ENCODE measurements around the gene POLR3GL. TPM values are rescaled to one million over a fixed set of nuclear protein-coding genes. Genes with fewer than 3 reads are reported as not detected.
A peak's percentile ranks its signal among the peaks of the same experiment; 100 is the strongest.

POLR3GL gene
- polyA plus RNA-seq, 3 donors, result 15.2 to 78.7 (median 46.4) TPM

DNA sequence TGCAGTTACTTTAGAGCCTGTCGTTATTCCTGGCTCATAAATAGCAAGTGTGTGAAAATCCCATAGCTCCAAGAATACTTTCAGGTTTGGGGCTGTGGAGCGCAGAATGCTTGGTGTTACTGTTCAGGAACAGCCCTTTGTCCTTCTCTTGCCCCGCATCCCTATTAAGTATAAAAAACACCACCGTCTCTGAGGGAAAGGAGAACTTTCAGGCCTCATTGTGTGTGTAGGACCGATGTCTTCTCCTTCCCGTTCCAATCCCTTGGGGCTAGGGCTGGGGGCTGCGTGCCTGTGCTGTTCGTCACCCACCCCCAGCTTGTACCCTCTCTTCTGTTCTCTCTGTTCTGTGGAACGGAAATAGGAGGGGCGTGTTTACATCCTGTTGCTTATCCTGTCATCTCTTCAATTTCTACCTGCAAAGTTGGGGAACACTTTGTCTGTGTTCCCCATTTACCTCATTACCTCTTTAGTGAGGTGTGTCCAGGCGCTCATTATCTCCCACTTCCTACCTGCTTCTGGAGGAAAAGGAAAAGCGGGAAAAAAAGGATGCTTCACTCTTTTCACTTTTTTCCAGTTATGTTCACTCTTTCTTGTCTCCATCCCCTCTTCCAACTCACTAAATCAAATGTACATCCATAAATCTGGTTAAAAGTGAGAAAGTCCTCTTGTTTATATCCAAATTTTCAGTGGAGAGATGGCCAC lies 32.7 kb downstream of the POLR3GL start:
- peak overlapping the region; percentile 57 for H3K27ac ChIP-seq (ENCODE audit: low read depth, low read length)
- WGBS, 3 donors, result 5 to 13% (median 5%) methylated on average over 12 of the region's 12 CpGs

DNA sequence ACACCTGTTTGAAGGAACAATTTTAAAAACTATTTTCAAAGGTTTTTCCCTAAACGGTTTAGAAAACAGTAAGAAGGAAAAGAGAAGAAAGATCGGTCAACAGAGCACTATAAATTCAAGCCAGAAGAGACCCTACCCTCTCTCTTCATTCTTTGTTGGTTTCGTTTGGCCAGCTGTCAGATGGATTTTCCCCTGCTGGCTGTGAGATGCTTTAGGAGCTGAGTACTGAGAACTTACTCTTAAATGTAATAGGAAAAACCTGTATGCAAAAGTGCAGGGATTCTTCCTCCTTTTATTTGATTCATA lies 33.2 kb downstream of the POLR3GL start:
- 6 to 24% (median 7%) methylated on average over 3 of the region's 3 CpGs for WGBS, 3 donors

DNA sequence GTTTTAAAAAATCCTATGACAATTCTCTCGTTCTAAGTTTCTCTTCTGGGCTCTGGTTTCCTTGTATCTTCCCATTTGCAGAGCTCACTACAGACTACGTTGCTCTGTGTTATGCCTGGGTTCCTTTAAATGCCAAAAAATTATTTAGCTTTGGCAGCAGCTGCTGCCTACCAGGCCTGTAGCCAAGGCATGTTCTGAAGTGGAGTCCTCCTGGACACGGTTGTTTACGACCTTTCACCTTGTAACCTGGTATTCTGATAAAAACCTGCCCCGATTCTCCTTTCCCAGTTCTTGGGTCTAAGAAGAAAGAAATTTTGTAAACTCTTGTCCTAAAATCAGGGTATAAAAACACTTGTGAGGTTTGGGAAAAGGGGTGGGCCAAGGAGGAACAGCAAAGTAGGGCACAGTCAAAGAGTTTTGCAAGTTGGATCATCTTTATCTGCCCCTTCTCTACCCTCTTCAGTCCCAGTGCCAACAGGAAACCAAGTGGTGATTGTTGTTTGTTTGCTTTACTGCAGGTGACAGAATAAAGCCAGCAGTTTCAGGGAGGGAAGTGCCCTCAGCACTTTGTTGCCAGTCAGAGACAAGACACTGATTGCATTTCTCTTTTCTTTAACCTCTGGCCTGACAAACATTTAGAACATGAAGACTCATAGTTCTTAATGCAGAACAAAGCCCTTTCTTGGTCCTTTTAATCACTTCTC lies 35.0 kb downstream of the POLR3GL start:
- whole genome bisulfite sequencing, 3 donors, result 9 to 25% (median 24%) methylated on average over 5 of the region's 5 CpGs
- peak overlapping the region; percentile 25 for H3K27ac ChIP-seq (ENCODE audit: low read depth, low read length)

More for the DNA sequence above, 33.2 kb downstream of the POLR3GL start:
- peak overlapping the region; percentile 75 for H3K27ac ChIP-seq (ENCODE audit: low read depth, low read length)

DNA sequence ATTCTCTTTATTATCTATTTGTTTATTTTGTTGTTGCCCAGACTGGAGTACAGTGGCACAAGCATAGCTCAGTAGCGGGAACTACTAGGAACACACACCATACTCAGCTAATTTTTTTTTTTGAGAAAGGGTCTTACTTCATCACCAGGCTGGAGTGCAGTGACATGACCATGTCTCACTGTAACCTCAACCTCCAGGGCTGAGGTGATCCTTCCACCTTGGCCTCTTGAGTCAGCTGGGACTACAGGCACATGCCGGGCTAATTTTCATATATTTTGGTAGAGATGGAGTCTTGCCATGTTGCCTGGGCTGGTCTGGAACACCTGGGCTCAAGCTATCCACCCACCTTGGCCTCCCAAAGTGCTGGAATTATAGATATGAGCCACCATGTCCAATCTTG lies 37.2 kb downstream of the POLR3GL start:
- WGBS, 3 donors, result 92 to 97% (median 93%) methylated on average over 2 of the region's 2 CpGs
- H3K27ac ChIP-seq (ENCODE audit: low read depth, low read length), result no peak overlapping the region

DNA sequence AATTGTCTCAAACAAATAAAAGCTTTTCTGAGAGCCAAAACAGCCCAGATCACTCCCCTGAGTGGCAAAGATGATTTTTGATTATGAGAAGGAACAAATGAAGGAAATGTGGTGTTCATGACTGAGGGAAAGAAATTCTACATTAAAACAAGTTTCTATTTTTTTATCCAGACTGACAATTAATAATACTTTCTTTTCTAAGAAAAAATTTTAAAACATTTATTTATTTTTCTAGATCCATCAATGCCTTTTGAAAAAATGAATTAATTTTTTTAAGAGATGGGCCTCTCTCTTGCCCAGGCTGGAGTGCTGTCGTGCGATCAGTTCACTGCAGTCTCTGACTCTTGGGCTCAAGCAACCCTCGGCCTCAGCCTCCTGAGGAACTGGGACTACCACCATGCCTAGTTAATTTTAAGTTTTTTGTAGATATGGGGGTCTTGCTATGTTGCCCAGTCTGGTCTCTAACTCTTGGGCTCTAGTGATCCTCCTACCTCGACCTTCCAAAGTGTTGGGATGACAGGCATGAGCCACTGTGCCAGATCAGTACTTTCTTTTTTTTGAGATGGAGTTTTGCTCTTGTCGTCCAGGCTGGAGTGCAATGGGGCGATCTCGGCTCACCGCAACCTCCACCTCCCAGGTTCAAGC lies 43.1 kb downstream of the POLR3GL start:
- WGBS, 3 donors, result 77 to 86% (median 82%) methylated on average over 8 of the region's 8 CpGs
- H3K27ac ChIP-seq (ENCODE audit: low read depth, low read length), result peak overlapping the region; percentile 90

DNA sequence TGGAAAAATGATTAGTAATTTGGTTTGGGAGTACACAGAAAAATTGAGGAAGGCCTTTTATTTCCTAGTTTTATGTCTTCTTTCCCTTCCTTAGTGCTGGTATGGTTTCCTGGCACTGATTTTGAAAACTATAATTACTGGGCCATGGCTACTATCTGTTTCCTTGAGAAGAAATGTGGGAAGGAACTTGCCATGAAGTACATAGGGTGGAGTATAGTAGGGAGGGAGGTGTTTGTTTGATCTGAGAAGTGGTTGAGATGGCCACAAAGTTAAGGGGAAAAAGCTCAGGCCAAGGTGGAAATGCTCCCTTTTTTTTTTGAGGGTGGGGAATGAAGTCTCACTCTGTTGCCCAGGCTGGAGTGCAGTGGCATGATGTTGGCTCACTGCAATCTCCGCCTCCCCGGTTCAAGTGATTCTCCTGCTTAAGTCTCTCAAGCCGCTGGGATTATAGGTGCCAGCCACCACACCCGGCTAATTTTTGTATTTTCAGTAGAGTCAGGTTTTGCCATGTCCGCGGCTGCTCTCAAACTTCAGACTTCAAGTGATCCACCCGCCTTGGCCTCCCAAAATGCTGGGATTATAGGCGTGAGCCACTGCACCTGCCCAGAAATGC lies 45.7 kb downstream of the POLR3GL start:
- 76 to 92% (median 82%) methylated on average over 8 of the region's 8 CpGs for WGBS, 3 donors
- H3K27ac ChIP-seq (ENCODE audit: low read depth, low read length), result no peak overlapping the region

DNA sequence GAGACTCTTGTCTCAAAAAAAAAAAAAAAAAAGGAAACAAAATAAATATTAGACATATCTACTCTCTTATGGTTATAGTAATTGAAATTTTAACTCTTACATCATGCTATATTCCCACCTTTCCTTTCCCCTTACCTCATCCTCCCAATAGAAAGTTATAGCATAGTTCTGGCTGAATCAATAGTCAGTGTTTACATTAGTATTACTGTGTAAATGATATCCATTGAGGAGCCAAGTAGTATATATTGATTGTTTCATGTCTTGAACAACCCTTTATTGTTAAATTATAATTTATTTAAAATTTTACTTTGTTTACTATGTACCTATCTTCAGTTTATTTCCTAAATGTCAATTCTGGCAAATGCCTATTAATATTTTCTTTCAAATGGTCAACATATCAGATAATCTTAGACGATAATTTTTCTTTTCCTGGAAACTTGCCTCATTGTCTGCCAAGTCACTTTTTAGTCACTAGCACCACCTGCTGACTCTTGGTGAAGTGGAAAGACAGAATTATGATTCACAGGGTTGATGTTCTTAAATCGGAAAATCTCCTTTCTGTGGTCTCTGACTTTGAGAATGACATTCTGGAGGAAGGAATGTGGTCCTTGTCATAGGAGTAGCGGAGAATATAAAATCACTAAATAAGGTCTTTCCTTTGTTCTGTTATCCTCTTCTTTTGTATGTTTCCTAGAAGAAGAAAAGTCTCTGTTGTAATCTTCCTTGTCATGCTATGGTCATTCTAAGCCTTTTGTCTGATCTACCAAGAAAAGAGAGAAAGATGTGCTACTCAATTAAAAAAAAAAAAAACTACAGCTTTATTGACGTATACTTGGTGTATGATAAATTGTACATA lies 48.4 kb downstream of the POLR3GL start:
- no peak overlapping the region for H3K27ac ChIP-seq (ENCODE audit: low read depth, low read length)
- WGBS, 3 donors, result 4 to 10% (median 9%) methylated on average over 4 of the region's 4 CpGs

DNA sequence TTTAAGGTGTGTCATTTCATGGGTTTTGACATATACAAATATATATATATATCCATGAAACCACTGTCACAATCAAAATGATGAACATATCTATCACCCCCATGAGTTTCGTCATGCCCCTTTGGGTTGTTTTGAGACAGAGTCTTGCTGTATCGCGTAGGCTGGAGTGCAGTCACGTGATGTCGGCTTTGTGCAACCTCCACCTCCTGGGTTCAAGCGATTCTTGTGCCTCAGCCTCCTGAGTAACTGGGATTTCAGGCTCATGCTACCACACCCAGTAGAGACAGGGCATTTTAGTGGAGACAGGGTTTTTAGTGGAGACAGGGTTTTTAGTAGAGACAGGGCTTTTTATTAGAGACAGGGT lies 49.1 kb downstream of the POLR3GL start:
- H3K27ac ChIP-seq (ENCODE audit: low read depth, low read length), result no peak overlapping the region
- 60 to 80% (median 67%) methylated on average over 6 of the region's 6 CpGs for WGBS, 3 donors

DNA sequence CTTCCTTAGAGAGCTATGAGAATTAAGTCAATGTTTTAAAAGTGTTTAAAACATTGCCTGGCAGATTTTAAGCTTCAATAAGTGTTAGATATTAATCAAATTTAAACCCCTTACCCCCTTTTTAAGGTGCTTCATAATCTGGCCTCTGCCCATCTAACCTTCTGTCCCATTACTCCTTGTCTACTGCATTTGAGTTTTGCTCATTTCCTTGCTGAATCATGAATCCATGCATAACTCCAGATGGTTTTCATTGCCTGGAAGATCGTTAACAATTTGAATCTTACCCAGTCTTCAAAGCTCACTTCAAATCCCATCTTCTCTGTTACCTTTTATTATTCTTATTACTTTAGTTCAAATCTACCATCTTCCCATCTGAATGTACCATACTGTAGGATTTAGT lies 52.4 kb downstream of the POLR3GL start:
- 50 to 70% (median 67%) methylated on average over 1 of the region's 1 CpG for WGBS, 3 donors
- H3K27ac ChIP-seq (ENCODE audit: low read depth, low read length), result no peak overlapping the region

DNA sequence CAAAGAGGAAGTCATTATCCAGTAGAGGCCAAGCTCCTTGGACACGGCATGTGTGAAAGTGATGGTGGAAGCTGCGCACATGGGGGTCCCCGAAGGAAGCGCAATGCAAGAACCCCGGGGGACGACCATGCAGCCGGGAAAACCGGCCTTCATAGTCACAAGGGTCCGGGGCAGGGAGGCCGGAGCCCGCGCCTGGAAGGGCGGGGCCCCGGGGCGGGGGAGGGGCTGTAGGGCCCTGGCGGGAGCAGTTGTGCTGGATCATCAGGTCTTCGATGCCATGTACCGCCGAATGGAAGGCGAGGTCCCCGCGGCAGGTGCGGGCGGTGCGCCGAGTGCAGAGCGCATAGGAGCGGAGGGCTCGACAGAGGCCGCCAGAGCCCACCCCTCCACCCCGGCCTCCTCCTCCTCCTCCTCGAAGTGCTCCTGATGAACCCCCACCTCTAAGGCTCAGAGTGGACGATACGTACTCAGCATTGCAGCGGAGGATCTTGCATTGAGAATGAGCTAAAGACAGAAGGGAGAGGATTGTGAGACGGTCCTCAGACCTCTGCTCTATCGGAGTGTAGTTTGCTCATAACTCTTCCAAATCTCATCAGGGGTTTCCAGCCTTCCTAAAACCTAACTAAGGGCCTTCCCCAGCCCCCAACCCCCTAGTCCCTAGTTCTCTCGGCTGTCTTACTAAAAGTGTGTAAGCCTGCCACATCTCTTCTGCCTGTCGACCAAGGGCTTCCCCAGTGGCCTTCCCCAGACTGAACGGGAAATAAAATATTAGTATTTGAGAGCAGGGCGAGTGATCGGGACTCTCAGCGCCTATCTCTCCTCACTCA lies 55.0 kb downstream of the POLR3GL start:
- 14 to 18% (median 15%) methylated on average over 43 of the region's 43 CpGs for WGBS, 3 donors
- H3K27ac ChIP-seq (ENCODE audit: low read depth, low read length), result no peak overlapping the region

DNA sequence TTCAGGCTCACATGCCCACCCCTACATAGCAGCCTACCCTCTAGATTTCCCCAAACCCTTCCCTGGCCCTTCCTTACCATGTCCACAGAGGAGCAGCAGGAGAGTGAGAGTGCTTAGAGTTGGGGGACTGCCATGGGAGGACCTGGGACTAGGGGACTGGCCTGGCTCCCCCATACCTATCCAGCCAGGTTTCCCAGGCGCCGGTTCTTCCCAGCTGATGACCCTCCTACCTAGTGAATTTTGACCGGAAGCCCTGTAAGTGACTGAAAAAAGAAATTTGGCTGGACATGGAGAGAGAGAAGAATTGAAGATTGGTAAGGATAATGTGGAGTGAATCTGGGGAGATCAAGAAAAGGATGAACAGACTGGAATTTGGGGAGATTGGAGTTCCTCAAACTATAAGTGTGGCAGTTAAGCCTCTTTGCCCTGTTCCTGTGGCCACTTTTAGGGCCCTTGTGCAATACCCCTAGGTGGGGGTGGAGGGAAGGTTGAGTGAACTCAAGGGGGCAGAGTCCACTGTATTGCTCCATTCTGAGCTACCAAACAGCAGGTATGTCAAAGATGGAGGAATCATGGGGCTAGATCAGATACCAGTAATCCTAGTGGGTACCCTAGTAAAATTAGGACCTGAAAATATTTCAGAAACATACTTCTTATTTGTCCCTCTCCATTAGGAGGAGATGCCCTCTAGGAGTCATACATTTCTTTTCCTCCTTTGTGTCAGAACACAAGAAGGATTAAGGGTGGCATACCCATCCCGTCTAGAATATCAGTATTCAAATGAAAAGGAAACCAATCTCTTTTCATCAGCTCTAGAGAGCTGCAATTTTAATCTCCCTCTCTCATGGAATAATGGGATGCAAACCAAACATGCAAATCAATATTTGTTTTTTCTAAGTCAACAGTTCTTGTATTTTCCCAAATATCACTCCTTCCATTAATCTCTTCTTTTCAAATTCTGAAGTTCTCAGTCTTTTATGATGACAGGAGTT lies 55.9 kb downstream of the POLR3GL start:
- WGBS, 3 donors, result 84 to 97% (median 87%) methylated on average over 4 of the region's 4 CpGs
- H3K27ac ChIP-seq (ENCODE audit: low read depth, low read length), result no peak overlapping the region

DNA sequence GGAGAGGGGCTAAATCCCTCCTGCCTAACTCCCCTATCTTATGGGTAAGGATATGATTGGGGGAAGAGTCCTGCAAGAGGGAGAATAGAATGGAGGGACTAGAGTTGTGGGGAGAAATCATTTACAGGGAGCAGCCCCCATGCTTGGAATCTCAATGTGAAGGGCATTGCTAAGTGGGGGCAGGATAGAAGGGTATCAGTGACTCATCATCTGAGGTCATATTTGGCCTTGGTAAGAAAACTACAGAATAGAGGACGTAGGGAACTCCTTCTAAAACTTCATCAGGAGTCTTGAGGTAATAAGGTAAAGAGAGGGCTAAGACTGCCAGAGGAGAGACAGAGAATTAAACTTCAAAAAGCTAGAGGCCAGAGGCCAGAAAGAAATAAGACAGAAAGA lies 56.6 kb downstream of the POLR3GL start:
- WGBS, 3 donors, result 37 to 68% (median 54%) methylated on average over 1 of the region's 1 CpG

DNA sequence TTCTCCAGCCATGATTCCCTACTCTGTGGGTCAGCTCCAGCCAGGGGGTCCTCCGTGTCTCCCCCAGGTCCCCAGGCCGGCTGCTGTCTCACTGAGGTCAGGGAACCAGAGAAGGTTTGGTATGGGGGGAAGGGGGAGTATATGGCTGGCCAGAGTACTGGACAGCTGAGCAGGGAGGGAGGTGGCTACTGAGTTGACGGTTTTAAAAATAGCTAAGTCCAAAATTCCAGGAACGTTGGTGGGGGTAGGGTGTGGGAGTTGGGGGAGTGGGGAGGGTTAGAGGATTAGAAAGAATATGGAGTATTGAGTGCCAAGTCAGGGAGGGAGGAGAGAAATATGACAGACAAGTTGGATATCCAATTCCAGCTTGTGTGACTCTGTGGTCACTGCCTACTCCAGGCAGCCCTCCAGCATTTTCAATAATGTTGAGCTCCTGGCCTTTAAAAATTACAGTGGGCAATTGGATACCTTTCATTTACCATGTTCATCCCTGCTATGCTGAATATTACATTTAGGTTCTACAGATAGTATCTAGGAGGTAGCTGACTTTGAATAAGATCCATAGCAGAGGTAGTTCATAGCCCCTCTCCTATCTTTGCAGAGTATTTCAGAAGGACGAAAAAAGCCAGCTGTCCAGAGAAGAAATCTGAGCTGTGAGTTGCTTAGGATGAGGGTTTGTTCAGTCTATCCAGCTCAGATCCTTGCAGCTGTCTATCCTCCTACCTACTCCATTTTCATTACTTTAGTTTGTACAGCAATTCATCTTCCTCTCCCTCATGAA lies 57.3 kb downstream of the POLR3GL start, which contains the start of gene HJV:
TSS of gene HJV (minus strand) at position 114 of the 781 bp plus-strand sequence. CDS start 1,504 bp downstream, outside the sequence.
- WGBS, 3 donors, result 60 to 67% (median 64%) methylated on average over 5 of the region's 5 CpGs
- no peak within 1 kb of the TSS for H3K27ac ChIP-seq (ENCODE audit: low read depth, low read length)

More for the DNA sequence above, 56.6 kb downstream of the POLR3GL start:
- no peak overlapping the region for H3K27ac ChIP-seq (ENCODE audit: low read depth, low read length)

DNA sequence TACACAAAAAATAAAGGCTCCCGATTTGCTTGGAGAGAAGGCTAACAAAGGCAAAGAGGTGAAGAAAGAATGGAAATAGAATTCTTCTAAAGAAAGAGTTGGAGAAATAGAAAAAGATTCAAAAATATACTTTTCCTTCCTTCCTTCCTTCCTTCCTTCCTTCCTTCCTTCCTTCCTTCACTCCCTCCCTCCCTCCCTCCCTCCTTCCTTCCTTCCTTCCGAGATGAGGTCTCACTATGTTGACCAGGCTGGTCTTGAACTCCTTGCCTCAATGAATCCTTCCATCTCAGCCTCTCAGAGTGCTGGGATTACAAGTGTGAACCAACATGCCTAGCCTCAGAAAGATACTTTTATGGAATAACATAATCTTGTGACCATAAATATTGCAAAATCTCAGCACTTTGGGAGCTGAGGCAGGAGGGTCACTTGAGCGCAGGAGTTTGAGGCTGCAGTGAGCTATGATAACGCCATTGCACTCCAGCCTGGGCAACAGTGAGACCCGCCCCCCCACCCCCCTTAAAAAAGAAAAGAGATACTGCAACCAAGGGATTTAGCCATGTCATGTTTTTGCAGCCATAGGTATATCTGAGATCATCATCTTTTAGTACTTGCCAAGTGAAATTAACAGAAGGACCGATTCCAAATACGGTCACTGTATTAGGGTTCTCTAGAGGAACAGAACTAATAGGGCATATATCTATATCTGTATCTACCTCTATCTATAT lies 58.1 kb downstream of the POLR3GL start:
- H3K27ac ChIP-seq (ENCODE audit: low read depth, low read length), result no peak overlapping the region
- 77 to 81% (median 79%) methylated on average over 7 of the region's 7 CpGs for WGBS, 3 donors

All from adipose tissue (tissue), 3 donors.